HL-60 (cell line): Measurements from ENCODE around the gene KHDC1.

Experiments
- CTCF ChIP-seq: IDR thresholded peaks from one replicate; pipeline ENCODE4 v1.5.1; 2011; ENCODE audit warnings: low read length, control low read depth, inconsistent platforms; ENCODE audit not compliant: insufficient read depth
- GABPA ChIP-seq: IDR thresholded peaks from 2 replicates; pipeline ENCODE4 v1.6.1; 2012; ENCODE audit warnings: low read depth
- POLR2AphosphoS5 ChIP-seq: IDR thresholded peaks from 2 replicates; pipeline ENCODE4 v1.6.1; 2012; ENCODE audit warnings: low read depth
- TF ChIP-seq, protein P1 (sequence below): IDR thresholded peaks from 2 replicates; pipeline ENCODE4 v1.6.1; 2012; ENCODE audit warnings: low read depth; ENCODE audit not compliant: insufficient replicate concordance

- no peak for TF ChIP-seq CTCF
- no peak for TF ChIP-seq POLR2AphosphoS5
- no peak for TF ChIP-seq GABPA
- TF ChIP-seq, protein P1, sequence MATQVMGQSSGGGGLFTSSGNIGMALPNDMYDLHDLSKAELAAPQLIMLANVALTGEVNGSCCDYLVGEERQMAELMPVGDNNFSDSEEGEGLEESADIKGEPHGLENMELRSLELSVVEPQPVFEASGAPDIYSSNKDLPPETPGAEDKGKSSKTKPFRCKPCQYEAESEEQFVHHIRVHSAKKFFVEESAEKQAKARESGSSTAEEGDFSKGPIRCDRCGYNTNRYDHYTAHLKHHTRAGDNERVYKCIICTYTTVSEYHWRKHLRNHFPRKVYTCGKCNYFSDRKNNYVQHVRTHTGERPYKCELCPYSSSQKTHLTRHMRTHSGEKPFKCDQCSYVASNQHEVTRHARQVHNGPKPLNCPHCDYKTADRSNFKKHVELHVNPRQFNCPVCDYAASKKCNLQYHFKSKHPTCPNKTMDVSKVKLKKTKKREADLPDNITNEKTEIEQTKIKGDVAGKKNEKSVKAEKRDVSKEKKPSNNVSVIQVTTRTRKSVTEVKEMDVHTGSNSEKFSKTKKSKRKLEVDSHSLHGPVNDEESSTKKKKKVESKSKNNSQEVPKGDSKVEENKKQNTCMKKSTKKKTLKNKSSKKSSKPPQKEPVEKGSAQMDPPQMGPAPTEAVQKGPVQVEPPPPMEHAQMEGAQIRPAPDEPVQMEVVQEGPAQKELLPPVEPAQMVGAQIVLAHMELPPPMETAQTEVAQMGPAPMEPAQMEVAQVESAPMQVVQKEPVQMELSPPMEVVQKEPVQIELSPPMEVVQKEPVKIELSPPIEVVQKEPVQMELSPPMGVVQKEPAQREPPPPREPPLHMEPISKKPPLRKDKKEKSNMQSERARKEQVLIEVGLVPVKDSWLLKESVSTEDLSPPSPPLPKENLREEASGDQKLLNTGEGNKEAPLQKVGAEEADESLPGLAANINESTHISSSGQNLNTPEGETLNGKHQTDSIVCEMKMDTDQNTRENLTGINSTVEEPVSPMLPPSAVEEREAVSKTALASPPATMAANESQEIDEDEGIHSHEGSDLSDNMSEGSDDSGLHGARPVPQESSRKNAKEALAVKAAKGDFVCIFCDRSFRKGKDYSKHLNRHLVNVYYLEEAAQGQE: no peak
Observed at GRCh38 chr6:73216859-73217258, 46.1 kb downstream of the KHDC1 start.
